Measurements from ENCODE around the gene PLEKHS1.

Gene PLEKHS1

DNA sequence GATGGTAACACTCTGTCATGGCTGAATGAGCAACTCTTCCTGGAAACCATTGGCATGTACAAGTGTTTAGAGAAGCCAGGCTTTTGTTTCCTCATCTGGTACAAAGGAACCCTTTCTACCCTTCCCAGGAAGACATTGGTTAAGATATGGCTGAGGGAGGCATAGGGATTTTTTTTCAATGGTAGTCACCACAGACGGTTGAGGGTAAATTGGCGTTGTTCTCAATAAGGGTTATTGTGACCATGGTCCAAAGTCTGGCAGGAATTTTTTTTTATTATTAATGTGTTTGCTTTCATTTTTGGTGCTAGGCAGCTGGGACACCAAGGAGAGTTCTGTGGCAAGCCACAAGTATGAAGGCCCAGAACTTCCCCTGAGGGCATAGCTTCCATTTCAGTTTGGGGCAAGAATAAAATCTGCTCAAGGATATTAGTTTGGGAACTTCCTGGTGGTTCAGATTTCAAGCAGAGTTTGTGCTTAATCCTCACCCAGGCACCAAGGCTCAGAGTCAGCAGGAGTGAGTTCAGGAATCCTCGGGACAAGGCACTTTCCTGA lies at the start of gene PLEKHS1:
PLEKHS1 (plus strand) TSS at position 502 of the 552 bp plus-strand sequence. CDS start 3,596 bp downstream, outside the sequence.
- DNase-seq: no peak

DNA sequence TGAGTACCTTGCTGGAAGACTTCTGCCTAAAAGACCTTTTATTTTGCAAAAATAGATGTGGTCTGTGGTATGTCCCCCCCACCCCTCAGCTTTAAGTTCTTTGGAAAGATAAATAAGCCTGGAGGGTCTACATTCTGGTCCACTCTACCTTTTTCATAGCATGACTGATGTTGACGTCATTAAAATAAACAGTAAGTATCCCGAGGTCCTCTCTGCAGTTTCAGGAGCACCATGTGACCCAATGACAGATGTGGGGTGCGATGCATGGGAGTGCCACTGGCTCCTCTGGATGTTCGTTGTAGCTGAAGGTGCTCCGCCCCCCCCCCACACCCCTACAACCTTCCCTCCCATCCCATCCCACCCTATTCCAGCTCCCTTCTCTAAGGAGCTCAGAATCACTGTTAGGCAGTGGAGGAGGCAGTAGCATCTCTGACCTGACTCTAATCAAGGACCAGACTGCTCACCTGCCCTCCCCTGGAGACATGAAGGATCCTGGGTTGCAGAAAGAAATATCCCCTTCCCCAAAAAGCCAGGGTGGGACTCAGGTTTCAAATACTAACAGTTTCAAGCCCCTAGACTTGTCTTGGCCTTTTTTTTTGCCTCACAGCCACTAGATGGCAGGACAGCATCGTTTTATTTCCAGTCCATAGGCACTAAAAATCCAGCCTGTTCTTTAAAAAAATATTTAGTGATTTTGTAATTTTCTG lies 46.7 kb upstream of the PLEKHS1 start:
- no peak for DNase-seq

DNA sequence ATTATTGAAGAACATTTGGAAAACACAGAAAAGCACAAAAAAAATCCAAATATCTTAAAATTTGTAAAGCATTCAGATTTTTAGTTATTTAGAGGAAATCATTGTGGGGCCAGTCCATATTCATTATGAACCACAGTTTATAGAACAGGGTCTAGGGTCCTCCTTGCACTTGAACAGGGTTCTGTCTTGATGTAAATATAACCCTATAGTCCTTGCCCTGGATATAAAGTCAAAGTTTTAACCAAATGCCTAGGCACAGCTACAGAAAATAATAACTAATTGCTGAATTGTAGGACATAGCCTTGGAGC lies 46.2 kb upstream of the PLEKHS1 start:
- no peak for DNase-seq

DNA sequence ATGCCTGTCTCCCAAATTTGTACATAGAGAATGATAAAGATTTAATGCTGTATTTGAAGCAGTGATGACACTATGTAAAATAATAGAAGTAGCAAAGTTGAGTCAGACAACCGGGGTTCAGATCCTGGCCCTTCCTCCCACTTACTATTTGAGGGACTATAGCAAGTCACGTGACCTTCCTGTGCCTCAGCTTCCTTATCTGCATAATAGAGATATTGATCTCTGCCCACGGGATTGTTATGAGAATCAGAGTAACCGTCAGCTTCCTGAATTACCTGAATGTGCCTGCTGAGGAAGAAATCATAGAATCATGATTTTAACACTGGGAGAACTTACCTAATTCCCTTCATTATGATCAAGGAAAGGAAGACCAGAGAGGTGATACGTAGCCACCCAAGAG lies 44.9 kb upstream of the PLEKHS1 start:
- no peak for DNase-seq

DNA sequence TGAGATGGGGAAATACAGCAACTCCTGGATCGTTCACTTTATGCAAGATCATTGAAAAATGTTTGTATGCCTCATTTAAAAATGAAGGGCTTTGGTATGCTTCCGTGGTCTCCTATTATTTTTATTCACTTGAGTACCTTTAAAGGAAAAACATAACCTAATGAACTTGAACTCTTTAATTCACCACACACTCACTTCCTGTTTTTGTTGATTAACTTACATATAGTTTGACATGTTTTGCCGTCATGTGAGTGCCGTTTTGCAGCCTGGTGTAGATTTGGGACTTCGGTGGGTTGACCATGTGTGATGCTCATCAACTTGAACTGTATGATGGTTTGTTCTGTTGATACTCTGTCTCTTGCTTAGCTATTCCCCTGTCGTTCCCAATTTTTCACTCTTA lies 42.8 kb upstream of the PLEKHS1 start:
- DNase-seq: no peak

DNA sequence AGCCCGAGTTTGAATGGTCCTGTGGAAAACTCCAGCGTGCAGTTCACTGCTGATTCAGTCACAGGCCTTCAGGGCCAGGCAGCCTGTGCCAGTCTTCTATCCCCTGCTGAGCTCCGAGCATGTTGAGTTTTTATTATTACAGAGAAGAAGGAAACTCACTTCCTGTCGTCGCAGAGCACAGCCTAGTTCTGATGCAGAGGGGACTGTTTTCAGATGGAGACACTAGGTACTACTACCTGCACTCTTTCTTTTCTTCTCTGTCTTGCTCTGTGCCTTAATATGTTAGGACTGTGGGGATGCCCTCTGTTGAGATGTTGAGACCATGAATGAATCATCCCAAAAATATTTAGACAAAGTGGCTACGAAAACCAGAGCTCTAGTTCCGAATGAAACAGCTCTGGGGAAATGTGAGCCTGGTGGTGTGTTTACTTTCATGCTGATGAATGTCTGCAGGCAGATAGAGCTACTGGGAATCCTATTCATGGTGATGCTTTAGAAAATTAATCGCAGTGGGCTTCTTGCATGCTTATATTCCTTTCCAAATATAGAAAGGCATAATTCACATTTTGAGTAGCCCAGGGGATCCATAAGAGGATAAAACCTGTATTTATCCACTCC lies 42.2 kb upstream of the PLEKHS1 start:
- DNase-seq: no peak

DNA sequence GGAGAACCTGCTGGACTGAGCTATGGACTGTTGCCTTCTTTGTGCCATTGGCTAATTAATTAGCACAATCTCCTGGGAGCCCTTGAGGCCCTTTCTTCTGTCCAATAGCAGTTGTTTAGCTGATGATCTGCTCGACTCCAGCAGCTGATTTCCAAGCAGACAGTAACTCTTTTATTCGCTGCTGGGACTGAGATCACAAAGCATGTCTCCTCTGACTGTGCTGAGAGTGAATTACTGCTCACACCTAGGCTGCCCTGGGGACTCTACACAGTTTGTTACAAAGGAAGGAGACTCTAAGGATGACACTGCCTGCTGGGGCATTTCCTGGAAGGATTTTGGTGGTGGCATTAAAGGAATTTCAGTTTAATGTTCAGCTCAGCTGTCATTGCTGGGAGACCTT lies 40.3 kb upstream of the PLEKHS1 start:
- DNase-seq: no peak

DNA sequence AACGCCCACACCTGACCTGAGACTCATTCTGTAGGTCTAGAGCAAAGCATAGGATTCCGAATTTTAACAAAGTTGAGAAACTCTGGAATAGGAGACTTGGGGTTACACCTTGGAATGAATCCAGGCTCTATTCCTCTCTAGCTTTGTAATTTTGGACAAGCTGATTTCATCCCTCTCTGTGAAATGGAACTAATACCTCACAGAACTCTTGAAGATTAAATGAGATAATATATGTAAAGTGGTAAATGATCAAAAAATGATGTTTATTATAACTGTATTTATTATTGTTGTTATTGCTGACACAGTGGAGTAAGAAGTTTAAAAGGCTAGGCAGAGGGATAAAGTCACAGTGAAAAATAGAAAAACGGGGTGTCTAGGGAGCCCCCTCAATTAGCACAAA lies 39.5 kb upstream of the PLEKHS1 start:
- DNase-seq: no peak

DNA sequence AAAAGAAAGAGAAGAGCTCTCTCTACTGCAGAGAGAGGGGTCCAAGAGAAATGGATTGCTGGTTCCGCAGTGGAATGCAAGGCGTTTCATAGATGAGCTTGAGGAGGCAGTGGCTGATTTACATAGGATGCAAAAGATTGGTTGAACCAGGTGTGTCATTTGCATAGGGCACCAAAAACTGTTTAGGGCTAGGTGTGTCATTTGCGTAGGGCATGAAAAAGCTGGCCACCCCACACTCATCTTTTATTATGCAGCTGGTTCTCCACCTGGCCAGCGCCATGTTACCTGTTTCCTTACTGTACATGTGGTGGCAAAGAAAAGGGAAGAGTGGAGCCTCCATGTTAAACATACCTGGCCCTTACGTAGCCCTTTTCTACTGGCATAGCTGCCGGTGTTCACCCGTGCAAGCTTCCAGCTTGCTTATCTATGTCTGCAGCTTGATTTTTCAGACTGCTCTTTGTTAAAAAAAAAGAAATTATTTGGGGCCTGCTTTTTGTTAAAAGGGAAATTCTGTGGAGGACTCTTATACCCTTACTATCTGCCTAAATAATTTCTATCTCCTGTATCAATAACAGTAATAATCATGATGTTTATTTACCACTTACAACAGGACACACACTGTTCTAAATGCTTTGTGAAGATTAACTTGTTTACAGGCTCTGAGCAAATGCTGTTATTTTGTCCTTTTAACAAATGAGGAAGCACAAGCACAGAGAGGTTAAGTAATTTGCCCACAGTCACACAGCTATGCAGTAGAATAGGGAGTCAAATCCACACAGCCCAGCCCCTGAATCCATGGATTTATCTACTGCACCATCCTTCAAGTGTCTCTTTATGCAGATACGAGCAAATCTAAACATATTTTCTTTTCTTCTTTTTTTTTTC lies 38.5 kb upstream of the PLEKHS1 start:
- DNase-seq: no peak

DNA sequence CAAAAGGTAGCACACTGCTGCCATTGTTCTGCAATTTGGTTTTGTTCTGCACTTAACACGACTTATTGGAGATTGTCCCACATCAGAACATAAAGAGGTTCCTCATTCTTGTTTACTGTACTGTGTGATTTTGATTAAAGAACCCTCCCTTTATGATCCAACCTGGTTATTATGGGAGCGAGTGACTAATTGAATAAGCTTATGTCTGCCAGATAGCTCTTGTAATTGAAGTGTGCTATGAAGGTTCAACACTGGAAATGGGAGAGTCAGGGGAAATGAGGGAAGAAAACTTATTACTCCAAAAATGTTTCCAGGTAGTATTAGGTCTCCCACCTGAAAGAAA lies 37.9 kb upstream of the PLEKHS1 start:
- DNase-seq: no peak

DNA sequence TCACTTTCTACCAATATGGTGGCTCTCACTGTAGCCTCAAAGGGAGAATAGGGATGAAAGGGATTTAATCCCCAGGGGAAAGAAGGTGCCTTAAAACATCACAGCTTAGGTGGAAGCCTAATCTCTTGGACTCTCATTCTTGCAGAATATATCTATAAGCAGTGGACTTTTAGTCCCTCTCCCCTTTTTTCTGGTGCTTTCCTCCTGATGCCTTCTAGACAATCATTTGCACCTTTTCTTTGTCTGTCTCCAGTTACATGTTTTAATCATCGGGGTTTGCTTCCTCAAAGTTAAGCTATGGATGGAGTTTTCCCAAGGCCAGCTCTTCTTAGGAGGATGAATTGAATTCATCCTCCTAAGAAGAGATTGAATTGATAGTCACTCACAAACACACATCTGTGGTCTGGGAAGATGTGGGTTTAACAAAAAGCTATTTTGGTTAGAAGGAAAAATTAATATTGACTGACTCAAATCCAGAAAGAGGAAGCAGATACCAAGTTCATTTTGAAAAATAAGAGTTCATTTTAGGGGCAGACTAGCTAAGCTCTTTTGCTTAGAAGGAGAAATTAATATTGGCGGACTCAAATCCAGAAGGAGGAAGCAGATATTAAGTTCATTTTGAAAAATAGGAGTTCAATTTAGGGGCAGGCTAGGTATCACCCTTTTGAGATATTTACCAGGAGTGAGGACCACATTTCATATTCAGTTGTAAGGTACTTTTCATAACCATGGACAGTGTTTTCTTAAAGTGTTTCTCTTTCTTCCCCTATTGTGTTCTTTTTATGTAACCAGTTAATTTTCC lies 35.2 kb upstream of the PLEKHS1 start:
- DNase-seq: no peak

DNA sequence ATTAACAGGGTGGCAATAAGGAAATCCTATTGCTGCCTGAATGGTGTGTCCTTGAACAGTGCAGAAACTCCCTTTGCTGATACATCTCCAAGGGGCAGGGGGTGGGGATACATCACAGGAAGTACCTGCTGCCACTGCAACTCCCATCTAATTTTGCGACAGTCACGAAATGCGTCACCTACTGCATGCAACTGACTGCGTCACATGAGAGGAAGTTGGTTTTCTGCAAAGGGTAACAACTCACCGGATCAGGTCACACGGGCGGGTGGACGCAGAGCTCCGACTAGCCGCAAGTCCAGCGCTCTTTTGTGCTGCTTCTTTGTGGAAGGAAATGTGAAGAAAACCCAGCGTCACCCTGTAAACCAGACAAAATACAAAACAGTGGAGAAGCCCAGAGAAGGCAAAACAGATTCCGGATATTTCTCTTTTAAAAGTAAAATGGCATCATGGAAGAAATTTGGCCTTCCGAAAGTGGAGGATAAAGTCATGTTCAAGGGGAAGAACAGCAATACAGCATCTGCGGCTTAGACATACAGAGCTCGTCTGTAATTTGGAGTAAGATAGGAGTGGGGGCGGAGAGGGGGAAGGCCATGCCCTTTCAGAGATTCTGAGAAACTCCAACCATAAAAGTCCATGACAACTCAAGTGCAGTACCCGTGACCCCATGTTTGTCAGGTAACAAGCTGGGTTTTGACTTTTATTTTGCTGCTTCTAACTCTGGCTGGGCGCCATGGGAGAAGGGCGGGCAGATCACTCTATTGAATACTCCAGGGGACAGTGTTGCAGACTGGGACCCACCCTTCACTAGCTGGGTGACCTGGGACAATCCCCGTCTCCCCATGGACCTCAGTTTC lies 32.3 kb upstream of the PLEKHS1 start:
- no peak for DNase-seq

DNA sequence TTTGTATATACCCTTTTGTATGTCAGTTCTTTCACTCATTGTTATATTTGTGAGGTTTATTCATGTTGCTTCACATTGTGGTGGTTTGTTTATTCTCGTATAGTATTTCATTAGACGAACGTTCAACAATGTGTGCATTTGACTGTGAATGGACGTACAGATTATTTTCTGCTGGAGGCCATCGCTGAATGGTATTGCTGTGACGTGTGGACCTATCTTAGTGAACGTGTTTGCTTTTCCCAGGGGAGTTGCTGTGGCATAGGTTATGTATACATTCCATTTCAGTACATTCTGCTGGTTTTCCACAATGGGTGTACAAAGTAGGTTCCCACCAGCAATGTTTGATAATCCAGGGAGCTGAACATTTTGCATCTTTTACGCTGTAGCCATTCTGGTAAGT lies 31.1 kb upstream of the PLEKHS1 start:
- DNase-seq: no peak

DNA sequence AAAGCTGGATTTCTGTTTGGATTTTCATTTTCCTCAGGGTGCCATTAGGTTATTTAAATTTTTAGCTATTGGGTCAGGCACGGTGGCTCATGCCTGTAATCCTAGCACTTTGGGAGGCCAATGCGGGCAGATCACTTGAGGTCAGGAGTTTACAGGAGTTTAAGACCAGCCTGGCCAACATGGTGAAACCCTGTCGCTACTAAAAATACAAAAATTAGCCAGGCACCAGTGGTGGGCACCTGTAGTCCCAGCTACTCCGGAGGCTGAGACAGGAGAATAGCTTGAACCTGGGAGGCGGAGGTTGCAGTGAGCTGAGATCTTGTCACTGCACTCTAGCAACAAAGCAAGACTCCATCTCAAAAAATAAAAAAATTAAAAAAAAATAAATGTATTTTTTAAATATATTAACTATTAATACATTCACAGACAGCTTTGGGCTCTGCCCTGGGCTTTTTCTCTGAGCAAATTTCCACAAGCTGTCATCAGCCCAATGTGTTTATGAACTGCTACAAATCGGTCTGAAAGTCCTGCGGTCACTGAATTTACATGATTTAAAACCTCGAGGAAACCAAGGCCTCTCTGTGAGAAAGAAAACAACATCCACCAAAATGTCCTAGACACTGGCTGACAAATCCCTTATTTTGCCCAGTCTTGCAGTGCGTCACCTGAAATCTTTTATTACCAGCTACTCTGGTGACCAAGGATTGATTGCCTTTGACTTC lies 19.2 kb upstream of the PLEKHS1 start:
- no peak for DNase-seq

DNA sequence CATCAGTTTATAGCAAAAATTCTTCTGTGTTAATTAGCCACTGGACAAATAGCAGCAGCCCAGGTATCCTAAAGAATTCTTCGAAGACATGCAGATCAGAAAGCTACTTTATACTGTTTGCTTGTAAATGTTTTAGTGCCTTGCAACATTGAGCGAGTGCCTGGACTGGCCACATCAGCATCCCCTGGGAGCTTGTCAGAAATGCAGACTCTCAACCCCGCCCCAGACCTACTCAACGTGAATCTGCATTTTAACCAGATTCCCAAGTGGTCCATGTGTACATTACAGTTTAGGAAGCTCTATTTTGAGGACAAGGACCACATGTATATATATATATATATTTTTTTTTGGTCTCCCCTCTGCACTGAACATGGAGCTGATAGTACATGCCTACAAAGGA lies 18.5 kb upstream of the PLEKHS1 start:
- no peak for DNase-seq

DNA sequence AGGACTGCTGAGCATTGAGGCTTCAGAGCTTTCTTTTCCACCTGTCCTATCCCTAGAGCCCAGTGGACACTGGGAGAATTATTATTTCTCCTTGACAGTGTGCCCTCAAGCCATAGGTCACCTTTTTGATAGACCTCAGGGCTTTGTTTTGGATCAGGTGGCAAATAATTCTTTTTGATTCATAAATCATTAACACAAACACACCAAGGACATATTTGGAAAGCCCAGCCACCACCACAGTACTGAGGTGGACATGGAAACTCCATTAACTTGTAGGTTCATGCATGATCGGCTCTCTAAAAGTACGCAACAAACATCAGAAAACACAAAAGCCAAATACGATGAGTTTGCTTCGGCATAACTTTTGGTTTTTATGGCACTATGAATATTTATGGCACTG lies 17.8 kb upstream of the PLEKHS1 start:
- DNase-seq: no peak

DNA sequence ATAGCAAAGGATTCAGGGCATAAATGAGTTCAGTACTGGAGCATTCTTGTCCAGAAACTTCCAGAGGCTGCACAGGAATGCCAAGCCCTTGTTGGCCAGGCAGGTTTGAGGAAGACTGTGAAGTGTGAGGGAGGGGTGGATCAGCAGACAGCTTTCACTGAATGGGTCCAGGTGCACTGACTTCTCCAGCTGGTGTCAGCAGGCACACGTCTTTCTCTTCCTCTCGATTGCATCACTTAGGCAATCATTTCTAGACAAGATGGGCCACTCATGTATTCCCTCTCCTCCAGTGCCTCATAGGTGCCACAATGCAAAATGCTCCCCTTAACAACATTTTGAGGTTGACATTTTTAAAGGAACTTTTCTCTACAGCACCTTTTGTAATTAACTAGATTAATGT lies 15.6 kb upstream of the PLEKHS1 start:
- DNase-seq: no peak

DNA sequence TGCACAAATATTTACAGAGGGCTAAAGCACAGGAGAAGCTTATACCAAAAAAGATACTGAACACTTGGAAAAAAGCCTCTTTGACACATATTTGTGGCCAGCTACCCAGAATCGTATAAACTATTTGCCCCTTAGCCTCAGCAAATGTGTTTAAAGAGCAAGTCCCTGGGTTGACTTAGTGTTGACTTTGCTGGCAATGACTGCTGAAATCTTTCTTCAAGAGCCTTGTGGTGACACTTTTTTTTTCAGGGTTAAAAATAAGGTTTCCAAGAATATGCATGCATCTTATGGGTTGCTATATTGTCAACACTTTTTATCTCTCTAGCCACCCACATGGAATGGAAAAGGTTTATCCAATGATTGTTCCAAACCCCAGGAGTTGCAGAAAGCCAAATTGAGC lies 14.9 kb upstream of the PLEKHS1 start:
- no peak for DNase-seq

DNA sequence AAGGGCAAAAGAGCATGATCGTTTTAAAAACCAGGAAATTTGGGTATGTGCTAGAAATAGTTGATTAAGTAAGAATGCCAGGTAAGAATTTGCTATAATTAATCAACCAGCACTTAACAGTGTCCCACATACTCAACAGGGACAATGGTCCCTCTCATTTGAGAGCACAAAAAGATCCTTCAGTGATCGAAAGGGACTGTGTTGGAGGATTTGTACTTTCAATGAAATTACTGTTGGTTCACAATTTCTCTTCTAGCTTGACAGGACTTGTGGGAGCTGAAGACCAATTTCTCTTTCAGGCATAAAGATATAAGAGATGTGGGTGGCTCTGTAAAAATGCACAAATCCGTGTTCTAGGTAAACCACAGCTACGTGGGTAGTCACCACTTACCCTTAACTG lies 12.5 kb upstream of the PLEKHS1 start:
- no peak for DNase-seq

DNA sequence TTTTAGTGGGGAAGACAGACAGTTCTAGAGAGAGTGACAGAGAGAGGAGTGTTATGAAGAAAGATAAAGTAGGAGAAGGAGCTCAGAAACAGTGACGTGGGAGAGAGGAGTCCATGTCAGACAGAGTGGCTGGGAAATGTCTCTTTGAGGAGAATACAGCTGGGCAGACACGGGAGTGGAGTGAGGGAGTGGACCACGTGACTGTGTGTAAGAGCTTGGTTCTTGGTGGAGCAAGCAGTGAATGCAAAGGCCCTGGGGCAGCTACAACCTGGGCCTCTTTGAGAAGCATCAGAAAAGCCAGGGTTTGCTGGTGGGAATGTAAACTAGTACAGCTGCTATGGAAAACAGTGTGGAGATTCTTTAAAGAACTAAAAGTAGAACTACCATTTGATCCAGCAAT lies 11.9 kb upstream of the PLEKHS1 start:
- no peak for DNase-seq

DNA sequence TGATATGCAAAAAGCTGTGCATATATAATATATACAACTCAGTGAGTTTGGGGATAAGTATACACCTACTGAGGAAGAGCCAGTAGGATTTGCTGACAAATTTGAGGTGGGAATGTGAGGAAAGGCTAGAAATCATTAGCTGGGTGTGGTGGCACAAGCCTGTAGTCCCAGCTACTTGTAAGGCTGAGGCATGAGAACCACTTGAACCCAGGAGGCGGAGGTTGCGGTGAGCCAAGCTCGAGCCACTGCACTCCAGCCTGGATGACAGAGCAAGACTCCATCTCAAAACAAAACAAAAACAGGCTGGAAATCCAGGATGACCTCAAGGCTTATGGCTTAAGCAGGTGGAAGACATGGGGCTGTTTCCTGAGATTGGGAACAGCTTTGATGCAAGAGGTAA lies 10.6 kb upstream of the PLEKHS1 start:
- DNase-seq: no peak
